NT2/D1 (cell line): Measurements from ENCODE around the gene MRPS9.
A peak's percentile ranks its signal among the peaks of the same experiment; 100 is the strongest.

Experiments
- DNase-seq: peaks from one replicate; pipeline ENCODE4 v3.0.0-alpha.2; 2011; ENCODE audit warnings: low read depth, low spot score
- H3K27me3 ChIP-seq: 2 replicates; pipeline ENCODE4 v1.6.0; 2011; ENCODE audit warnings: mild to moderate bottlenecking; ENCODE audit not compliant: insufficient read length, insufficient read depth
- H3K36me3 ChIP-seq: 2 replicates; pipeline ENCODE4 v1.6.1; 2011; ENCODE audit warnings: mild to moderate bottlenecking, low read length, mixed read lengths; ENCODE audit not compliant: insufficient read depth, insufficient read length
- H3K4me1 ChIP-seq: 2 replicates; pipeline ENCODE4 v1.5.1; 2011; ENCODE audit not compliant: insufficient read depth, insufficient read length
- H3K4me3 ChIP-seq: 2 replicates; pipeline ENCODE4 v1.5.1; 2011; ENCODE audit warnings: low read depth; ENCODE audit not compliant: insufficient read length
- H3K9ac ChIP-seq: 2 replicates; pipeline ENCODE4 v1.6.0; 2011; ENCODE audit warnings: low read depth; ENCODE audit not compliant: insufficient read length
- H3K9me3 ChIP-seq: 2 replicates; pipeline ENCODE4 v1.5.1; 2011; ENCODE audit warnings: mild to moderate bottlenecking, low read length; ENCODE audit not compliant: insufficient read depth
- SUZ12 ChIP-seq: IDR thresholded peaks from 2 replicates; pipeline ENCODE4 v1.6.1; 2011; ENCODE audit not compliant: insufficient read length, insufficient read depth; ENCODE audit errors: extremely low read depth
- YY1 ChIP-seq: IDR thresholded peaks from 2 replicates; pipeline ENCODE4 v1.6.1; 2011; ENCODE audit not compliant: insufficient read length, insufficient read depth
- ZNF274 ChIP-seq: IDR thresholded peaks from 2 replicates; pipeline ENCODE4 v1.6.1; 2011; ENCODE audit warnings: mild to moderate bottlenecking, low read depth, low read length

The MRPS9 gene

DNA sequence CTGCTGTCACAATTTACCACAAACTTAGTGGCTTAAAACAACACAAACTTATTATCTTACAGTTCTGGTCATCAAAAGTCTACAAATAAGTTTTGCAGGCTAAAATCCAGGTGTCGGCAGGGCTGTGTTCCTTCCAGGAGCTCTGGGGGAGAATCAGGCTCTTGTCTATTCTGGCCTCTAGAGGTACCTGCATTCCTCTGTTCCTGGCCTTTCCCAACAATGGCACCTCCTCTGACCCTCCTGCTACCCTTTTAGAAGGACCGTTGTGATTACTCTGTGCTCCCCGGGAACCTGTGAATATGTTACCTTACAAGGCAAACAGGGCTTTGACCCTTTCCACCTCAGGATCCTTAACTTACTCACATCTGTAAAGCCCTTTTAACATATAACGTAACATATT lies 98.5 kb downstream of the MRPS9 start:
- TF ChIP-seq YY1 = no peak
- TF ChIP-seq ZNF274 = no peak
- TF ChIP-seq SUZ12 = no peak
- peaks cover 3% of the 10 kb centered on the region for H3K4me1 ChIP-seq

DNA sequence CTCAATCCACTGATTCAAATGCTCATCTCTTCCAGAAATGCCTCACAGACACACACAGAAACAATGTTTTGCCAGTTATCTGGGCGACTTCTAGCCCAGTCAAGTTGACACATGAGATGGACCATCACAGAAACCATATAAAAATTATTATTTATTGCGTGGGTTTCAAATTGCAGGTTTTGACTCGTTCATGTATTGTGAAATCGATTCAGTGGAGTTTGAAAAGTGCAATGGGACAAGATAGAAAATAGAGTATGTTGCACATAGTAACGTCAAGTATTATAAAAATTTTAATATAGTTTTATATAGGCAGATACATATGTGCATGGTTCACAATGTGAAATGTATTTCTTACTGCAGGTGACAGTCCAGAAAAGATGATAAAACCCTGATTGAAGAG lies 100.8 kb downstream of the MRPS9 start:
- Histone ChIP-seq H3K9ac (no peak overlapping the region), H3K9me3 (no peaks in the 10 kb centered on the region), H3K4me1 (peaks cover 3% of the 10 kb centered on the region), H3K36me3 (no peaks in the 10 kb centered on the region), H3K4me3 (no peak overlapping the region), H3K27me3 (peaks cover 22% of the 10 kb centered on the region)
- DNase-seq = no peak
- TF ChIP-seq SUZ12 (no peak), YY1 (no peak), ZNF274 (no peak)

More for the DNA sequence above, 98.5 kb downstream of the MRPS9 start:
- Histone ChIP-seq H3K4me3 (no peak overlapping the region), H3K9ac (no peak overlapping the region), H3K36me3 (no peaks in the 10 kb centered on the region), H3K27me3 (no peaks in the 10 kb centered on the region), H3K9me3 (no peaks in the 10 kb centered on the region)
- no peak for DNase-seq

DNA sequence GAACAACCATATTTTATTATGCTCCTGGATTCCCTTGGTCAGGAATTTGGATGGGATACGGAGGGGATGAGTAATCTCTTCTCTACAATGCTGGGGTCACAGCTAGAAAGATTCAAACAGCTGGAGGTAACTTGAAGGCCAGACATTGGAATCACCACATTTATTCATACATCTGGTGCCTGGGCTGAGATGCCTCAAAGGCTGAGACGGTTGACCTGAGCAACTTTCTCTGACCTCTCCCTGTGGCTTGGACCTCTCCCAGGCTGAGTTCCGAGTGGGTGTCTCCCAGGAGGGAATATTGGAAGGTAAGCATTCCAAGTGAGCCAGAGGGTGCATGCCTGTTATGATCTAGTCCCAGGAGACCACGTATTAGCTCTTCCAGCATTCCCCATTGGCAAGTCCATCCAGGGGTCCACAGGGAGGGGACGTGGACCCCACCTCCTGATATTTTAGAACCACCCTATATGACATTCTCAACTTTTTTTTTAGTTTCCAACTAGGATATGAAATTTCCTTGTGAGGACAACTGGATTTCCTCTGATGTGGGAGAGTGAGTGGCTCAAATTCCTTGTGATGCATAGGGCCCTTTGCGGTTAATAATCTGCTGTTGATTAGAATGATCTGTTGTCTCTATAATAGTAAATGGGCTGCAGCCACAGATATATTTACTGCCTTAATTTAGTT lies 101.8 kb downstream of the MRPS9 start:
- no peak overlapping the region for H3K4me3 ChIP-seq
- H3K4me1 ChIP-seq = peaks cover 3% of the 10 kb centered on the region
- H3K9me3 ChIP-seq = no peaks in the 10 kb centered on the region
- H3K36me3 ChIP-seq = no peaks in the 10 kb centered on the region
- H3K9ac ChIP-seq = no peak overlapping the region
- peaks cover 30% of the 10 kb centered on the region for H3K27me3 ChIP-seq
- DNase-seq = no peak
- no peak for TF ChIP-seq YY1

DNA sequence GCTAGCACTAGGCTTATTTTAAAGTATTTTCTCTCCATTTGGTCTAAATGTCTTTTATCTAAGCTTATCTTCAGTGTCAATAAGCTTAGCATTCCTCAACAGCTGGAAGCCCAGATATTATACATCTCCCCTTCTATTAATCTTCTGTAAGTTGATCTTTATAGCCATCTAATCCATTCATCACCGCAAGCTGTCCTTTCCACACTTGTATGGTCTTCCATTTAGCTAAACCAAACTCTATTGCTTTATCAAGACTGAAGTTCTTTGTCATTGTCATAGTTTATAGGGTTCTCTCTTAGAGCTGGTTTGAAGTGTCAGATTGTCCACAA lies 102.3 kb downstream of the MRPS9 start:
- H3K4me1 ChIP-seq = peaks cover 3% of the 10 kb centered on the region
- no peaks in the 10 kb centered on the region for H3K36me3 ChIP-seq
- peaks cover 35% of the 10 kb centered on the region for H3K27me3 ChIP-seq
- no peak for DNase-seq
- no peak overlapping the region for H3K9ac ChIP-seq
- H3K9me3 ChIP-seq = no peaks in the 10 kb centered on the region
- no peak overlapping the region for H3K4me3 ChIP-seq
- no peak for TF ChIP-seq SUZ12

DNA sequence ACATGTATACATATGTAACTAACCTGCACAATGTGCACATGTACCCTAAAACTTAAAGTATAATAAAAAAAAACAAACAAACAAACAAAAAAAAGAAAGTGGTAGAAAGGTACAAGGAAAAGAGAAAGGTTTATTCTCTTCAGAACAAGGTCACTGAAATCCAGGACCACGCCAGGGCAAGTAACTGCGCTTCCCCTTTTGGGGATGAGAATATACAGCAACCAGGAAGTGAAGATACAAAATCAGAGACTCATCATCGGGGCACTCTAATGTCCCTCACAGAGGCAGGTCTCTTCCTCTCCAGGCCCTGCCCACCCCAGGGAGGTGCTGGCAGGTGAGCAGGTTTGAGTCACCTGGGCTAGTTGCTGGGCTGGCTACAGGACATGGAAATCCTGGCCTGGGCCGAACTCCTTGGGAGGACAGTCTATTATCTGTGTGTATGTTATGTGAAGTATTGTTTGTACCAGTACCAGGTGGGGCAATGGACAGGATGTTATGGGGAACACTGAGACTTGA lies 103.3 kb downstream of the MRPS9 start:
- TF ChIP-seq ZNF274 = no peak
- no peak for TF ChIP-seq SUZ12
- TF ChIP-seq YY1 = no peak
- peaks cover 37% of the 10 kb centered on the region for H3K27me3 ChIP-seq
- H3K36me3 ChIP-seq = no peaks in the 10 kb centered on the region
- H3K4me1 ChIP-seq = no peaks in the 10 kb centered on the region
- no peak overlapping the region for H3K9ac ChIP-seq
- no peak overlapping the region for H3K4me3 ChIP-seq
- no peaks in the 10 kb centered on the region for H3K9me3 ChIP-seq
- no peak for DNase-seq

DNA sequence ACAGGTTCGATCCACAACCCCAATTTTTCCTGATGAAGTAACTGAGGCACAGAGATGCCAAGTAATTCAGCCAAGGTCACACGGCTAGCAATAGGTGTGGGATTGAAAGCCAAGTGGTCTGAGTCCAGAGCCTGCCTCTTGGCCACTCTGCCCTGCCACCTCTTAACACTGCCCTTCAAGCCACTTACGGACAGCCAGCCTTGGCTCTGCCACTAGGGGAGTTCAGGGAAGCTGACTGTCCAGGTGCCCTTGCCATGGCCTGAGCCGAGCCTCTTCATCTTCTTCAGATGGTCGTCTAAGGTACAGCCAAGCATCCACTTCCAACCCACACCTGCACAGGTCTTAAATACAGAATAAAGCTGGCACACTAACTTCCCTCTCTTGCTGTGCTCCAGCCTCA lies 104.4 kb downstream of the MRPS9 start:
- Histone ChIP-seq H3K27me3 (peaks cover 37% of the 10 kb centered on the region), H3K36me3 (no peaks in the 10 kb centered on the region), H3K4me1 (no peaks in the 10 kb centered on the region), H3K9ac (no peak overlapping the region), H3K4me3 (no peak overlapping the region), H3K9me3 (no peaks in the 10 kb centered on the region)
- DNase-seq = no peak
- TF ChIP-seq YY1 (no peak), SUZ12 (no peak), ZNF274 (no peak)

DNA sequence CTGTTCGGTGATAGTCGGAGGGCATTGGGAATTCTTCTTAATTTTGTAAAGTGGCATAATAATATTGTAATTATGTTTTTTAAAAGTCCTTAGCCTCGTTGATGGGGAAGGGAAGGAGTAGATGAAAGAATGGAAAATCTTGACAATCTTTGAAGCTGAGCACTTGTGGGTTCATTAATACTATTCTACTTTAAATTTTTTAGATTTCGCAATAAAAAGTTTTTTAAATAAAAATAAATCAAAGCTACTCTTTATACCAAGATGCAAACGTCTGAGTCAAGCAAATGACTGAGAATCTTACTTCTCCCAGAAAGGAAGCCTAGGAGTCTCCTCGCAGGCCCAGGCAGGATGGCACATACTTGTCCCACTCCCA lies 105.2 kb downstream of the MRPS9 start:
- no peaks in the 10 kb centered on the region for H3K9me3 ChIP-seq
- peak overlapping the region; percentile 79 for H3K9ac ChIP-seq
- DNase-seq = no peak
- no peak for TF ChIP-seq SUZ12
- no peaks in the 10 kb centered on the region for H3K4me1 ChIP-seq
- peaks cover 37% of the 10 kb centered on the region for H3K27me3 ChIP-seq
- H3K36me3 ChIP-seq = no peaks in the 10 kb centered on the region
- H3K4me3 ChIP-seq = peak overlapping the region; percentile 64

DNA sequence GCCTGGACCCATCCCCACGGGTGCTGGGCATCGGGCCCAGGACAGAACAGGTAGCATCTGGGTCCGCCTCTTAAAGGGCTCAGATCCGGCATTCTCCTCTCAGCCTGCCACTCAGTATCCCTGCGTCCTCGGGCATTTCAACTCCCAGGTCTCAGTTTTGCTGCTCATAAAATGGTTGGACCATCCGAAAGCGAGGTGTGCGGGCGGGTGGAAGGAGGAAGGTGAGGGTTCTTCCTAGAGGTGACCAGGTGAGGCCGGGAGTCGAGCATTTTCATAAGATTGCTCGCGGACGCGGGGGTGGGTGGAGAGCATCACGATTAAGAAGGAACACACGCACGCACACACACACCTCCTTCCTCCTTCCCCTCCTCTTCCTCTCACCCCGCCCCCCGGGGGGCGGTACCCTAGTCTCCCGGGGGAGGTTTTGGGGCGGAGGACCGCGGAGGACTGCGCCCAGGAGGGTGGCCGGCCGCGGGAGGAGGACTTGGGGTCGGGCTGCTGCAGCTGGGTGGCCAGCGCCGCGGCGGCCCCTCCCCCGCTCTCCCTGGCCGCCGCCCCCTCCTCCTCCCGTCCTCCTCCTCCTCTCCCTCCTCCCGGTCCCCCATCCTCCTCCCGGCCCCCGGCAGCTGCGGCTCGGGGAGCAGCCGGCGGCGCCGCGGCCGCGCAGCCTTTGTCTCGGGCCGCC lies 105.7 kb downstream of the MRPS9 start:
- TF ChIP-seq ZNF274 (no peak), SUZ12 (no peak), YY1 (no peak)
- no peaks in the 10 kb centered on the region for H3K4me1 ChIP-seq
- H3K27me3 ChIP-seq = peaks cover 37% of the 10 kb centered on the region
- H3K9me3 ChIP-seq = no peaks in the 10 kb centered on the region
- H3K4me3 ChIP-seq = peak overlapping the region; percentile 64
- peak overlapping the region; percentile 79 for H3K9ac ChIP-seq
- DNase-seq = no peak
- H3K36me3 ChIP-seq = no peaks in the 10 kb centered on the region
